Skeletal muscle satellite cell (primary cell): ENCODE results near the gene ING3. TPM values are rescaled to one million over a fixed set of nuclear protein-coding genes. Genes with fewer than 3 reads are reported as not detected.

Experiments used
- H3K27me3 ChIP-seq: 2 replicates; pipeline ENCODE4 v1.7.0; 2013; ENCODE audit warnings: low read length; ENCODE audit not compliant: control insufficient read depth, insufficient read depth
- H3K36me3 ChIP-seq: 2 replicates; pipeline ENCODE4 v1.7.0; 2013; ENCODE audit warnings: mild to moderate bottlenecking, control low read depth, low read length; ENCODE audit not compliant: insufficient read depth
- H3K4me1 ChIP-seq: 2 replicates; pipeline ENCODE4 v1.7.0; 2013; ENCODE audit warnings: low read length; ENCODE audit not compliant: control insufficient read depth, insufficient read depth
- H3K4me2 ChIP-seq: 2 replicates; pipeline ENCODE4 v1.7.0; 2013; ENCODE audit warnings: mild to moderate bottlenecking, low read length
- H3K4me3 ChIP-seq: 2 replicates; pipeline ENCODE4 v1.7.0; 2013; ENCODE audit warnings: low read length
- H3K9ac ChIP-seq: 2 replicates; pipeline ENCODE4 v1.7.0; 2013; ENCODE audit warnings: mild to moderate bottlenecking, low read depth, low read length, moderate library complexity
- H3K9me3 ChIP-seq: replicated peaks from 2 replicates; pipeline ENCODE4 v1.7.0; 2013; ENCODE audit warnings: mild to moderate bottlenecking, control low read depth, low read length
- total RNA-seq: library from RNA; depleted of rRNA; stranded (reverse); fragments of >200 nt; gene quantifications from 2 replicates; pipeline ENCODE4 v1.2.3, GENCODE V29; 2012; rRNA removed

Gene ING3
- 7.2 and 9.4 TPM in 2 replicates for total RNA-seq

GRCh38 chr7:120950539-120951308 is at the start of gene ING3:
Gene ING3, plus strand, starts transcription at chr7:120950777. Its CDS starts 120 bp downstream, at chr7:120950897.
- Histone ChIP-seq H3K4me3 (peak within 1 kb of the TSS; percentile 92), H3K9me3 (no peaks in the 10 kb centered on the region), H3K27me3 (peaks cover 3% of the 10 kb centered on the region), H3K36me3 (peaks cover 18% of the 10 kb centered on the region), H3K9ac (peak within 1 kb of the TSS; percentile 99), H3K4me2 (peak within 1 kb of the TSS; percentile 96), H3K4me1 (peaks cover 9% of the 10 kb centered on the region)

GRCh38 chr7:120915314-120916105 is 35.1 kb upstream of the ING3 start:
- Histone ChIP-seq H3K4me3 (no peak overlapping the region), H3K9me3 (no peaks in the 10 kb centered on the region), H3K4me1 (peaks cover 14% of the 10 kb centered on the region), H3K27me3 (no peaks in the 10 kb centered on the region), H3K9ac (no peak overlapping the region), H3K4me2 (peak overlapping the region; percentile 19), H3K36me3 (no peaks in the 10 kb centered on the region)

- H3K4me1 ChIP-seq, result peaks cover 14% of the 10 kb centered on the region
Observed at GRCh38 chr7:120916121-120916520, 34.5 kb upstream of the ING3 start.

GRCh38 chr7:120916538-120916937 is 34.0 kb upstream of the ING3 start:
- Histone ChIP-seq H3K4me2 (no peak overlapping the region), H3K27me3 (no peaks in the 10 kb centered on the region), H3K4me1 (peaks cover 14% of the 10 kb centered on the region), H3K36me3 (no peaks in the 10 kb centered on the region), H3K9ac (no peak overlapping the region), H3K4me3 (no peak overlapping the region), H3K9me3 (no peaks in the 10 kb centered on the region)

More at GRCh38 chr7:120916121-120916520, 34.5 kb upstream of the ING3 start:
- no peaks in the 10 kb centered on the region for H3K9me3 ChIP-seq
- no peaks in the 10 kb centered on the region for H3K27me3 ChIP-seq
- no peaks in the 10 kb centered on the region for H3K36me3 ChIP-seq
- no peak overlapping the region for H3K4me3 ChIP-seq
- H3K4me2 ChIP-seq, result no peak overlapping the region
- H3K9ac ChIP-seq, result no peak overlapping the region

GRCh38 chr7:120919466-120919865 is 31.1 kb upstream of the ING3 start:
- Histone ChIP-seq H3K9me3 (no peaks in the 10 kb centered on the region), H3K4me3 (no peak overlapping the region), H3K36me3 (no peaks in the 10 kb centered on the region), H3K4me2 (no peak overlapping the region), H3K9ac (no peak overlapping the region), H3K27me3 (no peaks in the 10 kb centered on the region), H3K4me1 (peaks cover 14% of the 10 kb centered on the region)

GRCh38 chr7:120920034-120920433 is 30.5 kb upstream of the ING3 start:
- no peak overlapping the region for H3K4me2 ChIP-seq
- peaks cover 13% of the 10 kb centered on the region for H3K4me1 ChIP-seq
- H3K9ac ChIP-seq, result no peak overlapping the region
- H3K27me3 ChIP-seq, result no peaks in the 10 kb centered on the region
- no peak overlapping the region for H3K4me3 ChIP-seq
- no peaks in the 10 kb centered on the region for H3K9me3 ChIP-seq
- H3K36me3 ChIP-seq, result no peaks in the 10 kb centered on the region

GRCh38 chr7:120920591-120921274 is 29.8 kb upstream of the ING3 start:
- H3K4me2 ChIP-seq, result no peak overlapping the region
- H3K27me3 ChIP-seq, result no peaks in the 10 kb centered on the region
- no peak overlapping the region for H3K4me3 ChIP-seq
- H3K36me3 ChIP-seq, result no peaks in the 10 kb centered on the region
- peaks cover 6% of the 10 kb centered on the region for H3K4me1 ChIP-seq
- no peak overlapping the region for H3K9ac ChIP-seq
- no peaks in the 10 kb centered on the region for H3K9me3 ChIP-seq

GRCh38 chr7:120924837-120925236 is 25.7 kb upstream of the ING3 start:
- no peaks in the 10 kb centered on the region for H3K36me3 ChIP-seq
- no peaks in the 10 kb centered on the region for H3K27me3 ChIP-seq
- no peak overlapping the region for H3K4me2 ChIP-seq
- peaks cover under 1% of the 10 kb centered on the region for H3K4me1 ChIP-seq
- no peak overlapping the region for H3K9ac ChIP-seq
- H3K4me3 ChIP-seq, result no peak overlapping the region
- H3K9me3 ChIP-seq, result no peaks in the 10 kb centered on the region

GRCh38 chr7:120925392-120925791 is 25.2 kb upstream of the ING3 start:
- Histone ChIP-seq H3K36me3 (no peaks in the 10 kb centered on the region), H3K27me3 (no peaks in the 10 kb centered on the region), H3K4me2 (no peak overlapping the region), H3K4me3 (no peak overlapping the region), H3K9me3 (no peaks in the 10 kb centered on the region), H3K9ac (no peak overlapping the region), H3K4me1 (no peaks in the 10 kb centered on the region)

- Histone ChIP-seq H3K27me3 (no peaks in the 10 kb centered on the region), H3K9me3 (no peaks in the 10 kb centered on the region), H3K4me2 (no peak overlapping the region), H3K4me1 (no peaks in the 10 kb centered on the region), H3K4me3 (no peak overlapping the region), H3K9ac (no peak overlapping the region), H3K36me3 (no peaks in the 10 kb centered on the region)
Observed at GRCh38 chr7:120926943-120927346, 23.6 kb upstream of the ING3 start.

GRCh38 chr7:120927454-120928103 is 23.0 kb upstream of the ING3 start:
- no peak overlapping the region for H3K4me3 ChIP-seq
- H3K9me3 ChIP-seq, result no peaks in the 10 kb centered on the region
- no peak overlapping the region for H3K4me2 ChIP-seq
- no peaks in the 10 kb centered on the region for H3K36me3 ChIP-seq
- H3K4me1 ChIP-seq, result no peaks in the 10 kb centered on the region
- H3K9ac ChIP-seq, result no peak overlapping the region
- no peaks in the 10 kb centered on the region for H3K27me3 ChIP-seq
